Measurements from ENCODE around the gene PVR.
"Not testable (repeated sequence)": the region's sequence is repeated elsewhere in the genome, so short reads cannot be mapped to it uniquely, and the experiment has no call there.

PVR gene

GRCh38 chr19:44673510-44673909 is 29.8 kb downstream of the PVR start:
- no peak for DNase-seq (ENCODE audit: low read depth in 2 of 2)

- no peak for DNase-seq (ENCODE audit: low read depth in 2 of 2)
These were observed 31.8 kb downstream of the PVR start for GRCh38 chr19:44675521-44675920.

- no peak for DNase-seq (ENCODE audit: low read depth in 2 of 2)
These were observed 33.5 kb downstream of the PVR start for GRCh38 chr19:44677019-44677811.

GRCh38 chr19:44680536-44680935 is 36.8 kb downstream of the PVR start:
- no peak for DNase-seq (ENCODE audit: low read depth in 2 of 2)

- no peak for DNase-seq (ENCODE audit: low read depth in 2 of 2)
These were observed 38.5 kb downstream of the PVR start for GRCh38 chr19:44681992-44682790.

- DNase-seq (ENCODE audit: low read depth in 2 of 2): no peak
These were observed 39.1 kb downstream of the PVR start for GRCh38 chr19:44682807-44683206.

- DNase-seq (ENCODE audit: low read depth in 2 of 2): no peak
These were observed 39.9 kb downstream of the PVR start for GRCh38 chr19:44683434-44684210.

GRCh38 chr19:44684396-44684795 is 40.7 kb downstream of the PVR start:
- not testable (repeated sequence) for DNase-seq (ENCODE audit: low read depth in 2 of 2)

- no peak for DNase-seq (ENCODE audit: low read depth in 2 of 2)
These were observed 41.5 kb downstream of the PVR start for GRCh38 chr19:44684892-44685863.

GRCh38 chr19:44685877-44686276 is 42.2 kb downstream of the PVR start:
- DNase-seq (ENCODE audit: low read depth in 2 of 2): no peak

- no peak for DNase-seq (ENCODE audit: low read depth in 2 of 2)
These were observed 43.2 kb downstream of the PVR start for GRCh38 chr19:44686896-44687295.

- no peak for DNase-seq (ENCODE audit: low read depth in 2 of 2)
These were observed 44.2 kb downstream of the PVR start for GRCh38 chr19:44687888-44688287.

GRCh38 chr19:44689290-44690130 is 45.8 kb downstream of the PVR start:
- DNase-seq (ENCODE audit: low read depth in 2 of 2): peak; percentile 48 to 72

GRCh38 chr19:44690131-44690440 is 46.4 kb downstream of the PVR start:
- no peak for DNase-seq (ENCODE audit: low read depth in 2 of 2)

- DNase-seq (ENCODE audit: low read depth in 2 of 2): no peak
These were observed 48.6 kb downstream of the PVR start for GRCh38 chr19:44692379-44692721.

- DNase-seq (ENCODE audit: low read depth in 2 of 2): no peak
These were observed 50.5 kb downstream of the PVR start for GRCh38 chr19:44694184-44694579.

GRCh38 chr19:44696939-44697669 is 53.4 kb downstream of the PVR start:
- DNase-seq (ENCODE audit: low read depth in 2 of 2): no peak

GRCh38 chr19:44697670-44698034 is 53.9 kb downstream of the PVR start:
- no peak for DNase-seq (ENCODE audit: low read depth in 2 of 2)

- DNase-seq (ENCODE audit: low read depth in 2 of 2): no peak
These were observed 54.9 kb downstream of the PVR start, which contains the start of gene CEACAM16 for GRCh38 chr19:44698492-44699201. CEACAM16 (plus strand) TSS chr19:44699151; CDS start chr19:44701457, 2,306 bp downstream.

Data from stimulated activated CD8-positive, alpha-beta memory T cell treated with anti-CD3 and anti-CD28 coated beads, Interleukin-7, amount 100 ng/mL, for 1 hour (primary cell).